Activated CD4-positive, alpha-beta T cell treated with anti-CD3 and anti-CD28 coated beads, Interleukin-2, amount 10 ng/mL, durations not matched to agents 24 days and 14 days (primary cell): ENCODE data around the gene IL4I1. TPM values are rescaled to one million over a fixed set of nuclear protein-coding genes. Genes with fewer than 3 reads are reported as not detected.
A peak's percentile ranks its signal among the peaks of the same experiment; 100 is the strongest.

Source experiments
- DNase-seq: peaks from one replicate; pipeline ENCODE4 v3.0.0; 2022
- H3K27ac Mint-ChIP-seq: one replicate; pipeline ENCODE4 v1.8.0; 2022; ENCODE audit warnings: mild to moderate bottlenecking, mixed read lengths
- H3K27me3 Mint-ChIP-seq: one replicate; pipeline ENCODE4 v1.8.0; 2022; ENCODE audit warnings: mixed read lengths
- H3K36me3 Mint-ChIP-seq: one replicate; pipeline ENCODE4 v1.8.0; 2022; ENCODE audit warnings: low read depth, mild to moderate bottlenecking, mixed read lengths
- H3K4me1 Mint-ChIP-seq: one replicate; pipeline ENCODE4 v1.8.0; 2021; ENCODE audit warnings: mixed read lengths
- H3K4me3 Mint-ChIP-seq: one replicate; pipeline ENCODE4 v1.8.0; 2022; ENCODE audit warnings: mild to moderate bottlenecking, moderate library complexity, mixed read lengths
- H3K9me3 Mint-ChIP-seq: one replicate; pipeline ENCODE4 v1.8.0; 2021; ENCODE audit warnings: mixed read lengths
- intact Hi-C: fragments of 100-400 bp; cut with micrococcal nuclease; formaldehyde crosslinking; loops from one replicate; pipeline ENCODE4 v1.15.1; 2023
- total RNA-seq: library from RNA; stranded (reverse); gene quantifications from 2 replicates; pipeline ENCODE4 v1.2.3, GENCODE V29; 2022

Gene IL4I1
- total RNA-seq, 1 donor from 2014 or later, result 41.4 TPM

DNA sequence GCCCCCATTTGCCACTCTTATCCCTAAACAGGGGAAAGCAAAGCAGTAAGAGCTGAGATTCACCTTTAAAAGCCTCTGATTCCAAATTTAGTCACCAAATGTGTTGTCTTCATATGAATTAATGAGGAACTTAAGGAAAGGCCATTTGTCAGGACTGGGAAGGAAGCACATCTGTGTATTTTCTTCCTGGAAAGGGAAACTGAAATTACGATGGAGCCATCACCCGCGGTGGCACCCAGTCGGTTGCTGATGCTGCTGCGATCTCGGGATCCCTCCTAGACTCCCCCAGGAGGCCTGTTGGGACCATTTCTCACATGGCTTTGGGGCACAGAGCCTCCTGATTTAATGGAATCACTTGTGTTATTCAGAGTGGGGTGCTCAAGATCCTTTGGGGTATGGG, 7.4 kb upstream of the IL4I1 start:
- intact Hi-C loops, result no loop called here
- Mint-ChIP-seq H3K4me1 (peaks cover 43% of the 10 kb centered on the region), H3K27ac (peak overlapping the region; percentile 63), H3K36me3 (peaks cover 38% of the 10 kb centered on the region), H3K4me3 (no peak overlapping the region), H3K27me3 (no peaks in the 10 kb centered on the region), H3K9me3 (no peaks in the 10 kb centered on the region)
- no peak for DNase-seq

DNA sequence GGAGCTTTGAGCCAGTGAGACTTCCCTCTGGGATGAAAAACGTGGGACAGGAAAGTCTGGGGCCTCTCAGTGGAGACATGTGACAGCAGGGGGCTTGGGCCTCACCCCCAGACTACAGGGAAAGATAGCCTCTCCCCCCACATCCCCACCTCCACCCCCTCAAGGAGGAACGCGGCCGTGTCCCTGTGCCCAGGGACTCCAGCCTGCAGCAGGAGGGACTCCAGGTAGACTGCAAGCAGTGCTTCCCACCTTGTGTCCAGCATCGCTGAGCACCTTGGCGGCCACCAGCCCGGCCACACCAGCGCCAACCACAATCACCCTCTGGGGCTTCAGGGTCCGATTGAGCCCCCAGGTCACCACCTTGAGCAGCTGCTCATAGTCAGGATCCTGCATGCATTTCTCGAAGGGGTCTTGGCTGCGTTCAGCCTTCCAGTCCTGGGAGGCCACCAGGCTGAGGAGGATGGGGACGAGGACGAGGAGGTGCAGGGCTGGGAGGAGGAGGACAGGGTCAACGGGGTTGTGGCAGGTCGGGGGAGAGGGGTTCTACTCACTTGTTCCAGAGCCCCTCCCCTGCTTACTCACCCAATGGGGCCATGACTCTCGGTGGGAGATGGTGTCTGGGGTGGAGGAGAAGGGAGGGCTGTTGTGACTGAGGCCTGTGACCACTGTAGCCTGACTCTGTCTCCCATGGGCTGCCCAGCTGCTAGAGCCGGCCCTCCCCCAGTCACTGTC, 955 bp downstream of the IL4I1 start:
- intact Hi-C loops, result no loop called here
- Mint-ChIP-seq H3K27me3 (peaks cover 2% of the 10 kb centered on the region), H3K36me3 (peaks cover 14% of the 10 kb centered on the region), H3K27ac (peak overlapping the region; percentile 100), H3K4me1 (peaks cover 52% of the 10 kb centered on the region), H3K9me3 (no peaks in the 10 kb centered on the region), H3K4me3 (peak overlapping the region; percentile 89)
- peak; percentile 67 for DNase-seq

DNA sequence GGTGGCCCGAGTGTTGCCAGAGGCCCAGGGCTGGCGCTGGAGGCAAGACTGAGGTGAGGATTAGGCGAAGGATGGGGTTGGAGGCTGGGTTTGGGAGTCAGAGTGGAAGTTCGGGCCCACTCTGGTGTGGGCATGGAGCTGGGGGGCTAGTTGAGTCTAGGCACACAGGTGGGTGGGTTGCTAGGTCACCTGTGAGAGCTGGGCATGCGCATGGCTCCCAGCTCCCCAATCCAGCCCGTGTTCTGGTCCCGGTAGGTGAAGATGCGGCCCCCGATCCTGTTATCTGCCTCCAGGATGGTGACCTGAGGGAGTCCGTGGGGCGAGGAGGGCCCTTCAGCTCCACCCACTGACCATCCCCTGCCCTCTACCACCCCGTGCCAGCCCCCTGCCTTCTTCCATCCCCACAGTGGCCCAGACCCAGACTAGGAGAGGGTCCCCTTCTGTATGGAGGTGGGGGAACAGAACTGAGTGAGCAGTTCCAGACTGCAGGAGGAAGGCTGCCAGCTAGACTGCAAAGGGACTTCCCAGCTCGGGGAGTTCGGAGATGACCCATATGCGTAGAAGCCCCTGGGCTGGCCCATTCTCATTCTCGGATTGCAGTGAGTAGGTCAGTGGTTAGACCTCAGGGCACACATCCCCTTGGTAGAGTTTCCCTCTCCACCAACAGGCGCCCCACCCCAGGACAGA, 1.7 kb downstream of the IL4I1 start:
- Mint-ChIP-seq H3K36me3 (peaks cover 18% of the 10 kb centered on the region), H3K4me1 (peaks cover 50% of the 10 kb centered on the region), H3K9me3 (no peaks in the 10 kb centered on the region), H3K27ac (peak overlapping the region; percentile 84), H3K27me3 (peaks cover 2% of the 10 kb centered on the region), H3K4me3 (peak overlapping the region; percentile 89)
- intact Hi-C loops, result no loop called here
- DNase-seq, result peak; percentile 70

DNA sequence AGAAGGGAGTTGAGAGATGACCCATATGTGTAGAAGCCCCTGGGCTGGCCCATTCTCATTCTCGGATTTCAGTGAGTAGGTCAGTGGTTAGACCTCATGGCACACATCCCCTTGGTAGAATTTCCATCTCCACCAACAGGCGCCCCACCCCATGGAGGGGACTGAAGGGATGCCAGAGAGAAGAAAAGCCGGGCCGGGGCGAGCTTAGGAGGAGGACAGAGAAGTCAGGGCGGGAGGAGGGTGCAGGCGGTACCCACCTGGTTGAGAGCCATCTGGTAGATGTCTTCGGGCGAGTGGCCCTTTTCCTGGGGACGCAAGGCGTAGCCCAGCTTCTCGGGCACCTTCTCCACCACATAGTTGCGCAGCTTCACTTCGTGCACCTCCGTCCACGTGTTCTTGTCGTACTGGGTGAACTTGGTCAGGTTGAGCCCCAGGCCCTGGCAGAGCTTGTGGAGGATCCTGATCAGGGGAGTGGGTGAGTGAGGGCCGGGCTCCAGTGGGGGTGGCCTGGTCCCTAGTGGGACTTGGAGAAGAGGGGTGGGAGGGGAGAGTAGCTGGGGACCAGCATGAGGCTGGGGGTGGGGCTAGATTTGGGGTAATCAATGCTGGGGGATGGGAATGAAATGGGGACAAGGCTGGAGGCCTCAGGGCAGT, 2.5 kb downstream of the IL4I1 start:
- H3K4me1 Mint-ChIP-seq, result peaks cover 52% of the 10 kb centered on the region
- peak overlapping the region; percentile 89 for H3K4me3 Mint-ChIP-seq
- H3K36me3 Mint-ChIP-seq, result peaks cover 24% of the 10 kb centered on the region
- H3K9me3 Mint-ChIP-seq, result no peaks in the 10 kb centered on the region
- no peak for DNase-seq
- H3K27ac Mint-ChIP-seq, result peak overlapping the region; percentile 84
- intact Hi-C loops, result no loop called here
- H3K27me3 Mint-ChIP-seq, result peaks cover 2% of the 10 kb centered on the region

DNA sequence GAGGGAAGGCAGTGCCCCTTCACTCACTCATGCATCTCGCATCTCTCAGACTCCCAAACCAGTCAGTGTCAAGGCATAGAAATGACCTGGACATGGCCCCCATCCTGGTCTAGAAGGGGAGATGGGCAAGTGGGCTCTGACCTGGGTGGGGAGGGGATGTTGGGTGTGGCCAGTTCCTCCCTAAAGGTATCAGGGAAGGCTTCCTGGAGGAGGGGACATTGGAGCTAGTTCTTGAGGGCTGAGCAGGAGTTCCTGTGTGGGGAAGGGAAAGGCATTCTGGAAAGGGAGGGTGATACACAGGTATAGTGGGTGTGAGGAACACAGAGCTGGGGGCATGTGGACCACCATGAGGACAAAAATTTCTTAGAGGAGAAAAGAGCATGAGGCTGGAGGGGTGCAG, 4.0 kb downstream of the IL4I1 start:
- no peak for DNase-seq
- Mint-ChIP-seq H3K9me3 (no peaks in the 10 kb centered on the region), H3K4me3 (peak overlapping the region; percentile 13), H3K27ac (peak overlapping the region; percentile 17), H3K36me3 (peaks cover 28% of the 10 kb centered on the region), H3K27me3 (peaks cover under 1% of the 10 kb centered on the region), H3K4me1 (peaks cover 49% of the 10 kb centered on the region)
- intact Hi-C loops, result no loop called here

DNA sequence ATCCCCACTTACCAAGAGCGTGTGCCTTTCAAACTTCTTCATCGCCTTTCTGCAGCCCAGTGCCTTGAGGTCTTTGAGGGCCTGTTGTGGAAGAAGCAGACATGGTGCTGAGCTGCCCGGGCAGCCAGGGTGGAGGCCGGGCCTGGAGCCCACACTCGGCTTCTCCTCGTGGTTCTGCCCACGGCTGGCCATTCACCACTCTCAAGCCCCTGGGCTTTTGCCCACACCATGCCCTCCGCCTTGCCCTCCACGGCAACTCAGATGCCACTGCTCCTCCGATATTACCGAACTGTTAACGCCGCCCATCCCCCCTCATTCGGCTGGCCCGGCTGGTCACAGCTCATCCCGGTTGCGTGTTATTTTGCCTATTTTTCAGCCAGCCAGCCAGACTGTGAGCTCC, 5.3 kb downstream of the IL4I1 start:
- Mint-ChIP-seq H3K27me3 (no peaks in the 10 kb centered on the region), H3K27ac (peak overlapping the region; percentile 34), H3K9me3 (no peaks in the 10 kb centered on the region), H3K4me3 (no peak overlapping the region), H3K36me3 (peaks cover 29% of the 10 kb centered on the region), H3K4me1 (peaks cover 36% of the 10 kb centered on the region)
- DNase-seq, result no peak
- intact Hi-C loops, result no loop called here

DNA sequence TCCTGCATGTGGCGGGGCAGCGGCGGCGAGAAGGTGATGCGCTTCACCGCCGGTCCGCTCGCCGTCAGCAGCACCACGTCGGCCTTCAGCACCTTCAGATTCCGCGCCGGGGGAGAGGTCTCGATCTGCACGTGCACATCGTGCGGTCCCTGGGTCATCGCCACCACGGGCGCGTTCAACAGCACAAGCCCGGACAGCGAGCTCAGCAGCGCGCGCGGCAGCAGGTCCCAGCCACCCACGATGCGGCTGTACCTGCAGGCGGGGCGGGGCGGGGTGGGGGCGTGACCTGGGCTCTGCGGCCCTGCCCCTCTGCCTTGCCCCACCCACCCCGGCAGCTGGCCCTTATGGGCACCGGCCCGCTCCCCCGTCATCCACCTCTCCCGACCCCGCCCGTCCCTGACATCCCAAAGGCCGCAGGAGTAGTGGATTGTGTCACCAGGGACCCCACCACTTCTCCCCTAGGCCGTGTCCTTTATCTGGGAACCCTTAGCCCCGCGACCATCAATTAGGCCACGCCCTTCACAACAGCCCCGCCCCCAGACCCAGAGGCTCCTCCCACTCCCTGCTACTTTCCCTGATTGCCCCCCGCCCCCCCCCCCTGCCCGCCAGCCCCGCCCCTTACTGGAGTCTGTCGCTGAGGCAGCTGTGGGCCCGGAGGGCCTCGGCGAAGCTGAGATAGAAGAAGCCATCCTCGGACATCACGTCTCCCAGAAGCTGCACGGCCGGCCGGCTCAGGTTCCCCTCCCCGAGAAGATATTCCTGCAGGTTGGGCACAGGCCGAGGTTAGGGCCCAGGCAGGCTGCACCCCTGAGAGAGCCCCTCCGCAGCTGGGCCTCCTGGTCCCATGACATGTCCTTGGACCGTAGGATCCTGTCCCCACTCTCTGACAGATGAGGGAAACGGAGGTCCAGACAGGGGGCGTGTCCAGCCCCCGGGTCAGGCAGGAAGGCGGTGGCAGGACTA, 6.1 kb downstream of the IL4I1 start:
- Mint-ChIP-seq H3K4me3 (peak overlapping the region; percentile 82), H3K27ac (peak overlapping the region; percentile 74)
- intact Hi-C loops, result no loop called here

DNA sequence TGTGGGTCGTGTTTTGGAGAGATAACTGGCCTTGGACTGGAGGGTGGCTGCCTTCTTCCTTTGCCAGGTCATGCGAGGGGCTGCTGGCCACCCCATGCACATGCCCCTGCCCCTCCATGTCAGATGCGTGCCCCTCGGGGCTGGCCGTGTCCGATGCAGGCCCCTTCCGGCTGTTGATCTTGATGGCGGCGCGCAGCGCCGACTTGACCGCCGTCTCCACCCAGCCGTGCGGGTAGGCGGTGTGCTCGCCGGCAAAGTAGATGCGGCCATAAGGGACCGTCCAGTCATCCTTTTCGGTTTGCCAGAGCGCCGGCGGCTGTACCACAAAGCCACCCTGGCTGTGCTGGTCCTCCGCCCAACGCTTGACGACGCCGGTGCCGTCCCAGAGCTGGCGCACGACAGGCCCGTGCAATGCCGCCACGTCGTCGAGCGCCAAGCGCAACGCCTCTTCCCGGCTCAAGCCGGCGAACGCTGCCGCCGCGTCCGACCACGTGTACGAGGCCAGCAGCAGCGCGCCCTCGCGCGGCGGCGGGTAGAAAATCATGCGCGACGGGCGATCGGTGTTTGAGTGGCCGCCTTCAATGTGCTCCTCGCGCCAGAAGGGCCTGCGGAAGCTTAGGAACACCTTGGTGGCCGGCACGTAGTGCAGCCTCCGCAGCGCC, 6.9 kb downstream of the IL4I1 start:
- H3K36me3 Mint-ChIP-seq, result peaks cover 38% of the 10 kb centered on the region
- peak overlapping the region; percentile 82 for H3K4me3 Mint-ChIP-seq
- H3K4me1 Mint-ChIP-seq, result peaks cover 25% of the 10 kb centered on the region
- no peaks in the 10 kb centered on the region for H3K27me3 Mint-ChIP-seq
- no peaks in the 10 kb centered on the region for H3K9me3 Mint-ChIP-seq
- intact Hi-C loops, result no loop called here
- peak; percentile 93 for DNase-seq
- peak overlapping the region; percentile 74 for H3K27ac Mint-ChIP-seq

More for the DNA sequence above, 6.1 kb downstream of the IL4I1 start:
- no peaks in the 10 kb centered on the region for H3K27me3 Mint-ChIP-seq
- no peaks in the 10 kb centered on the region for H3K9me3 Mint-ChIP-seq
- H3K36me3 Mint-ChIP-seq, result peaks cover 32% of the 10 kb centered on the region
- H3K4me1 Mint-ChIP-seq, result peaks cover 28% of the 10 kb centered on the region
- peak; percentile 87 for DNase-seq

DNA sequence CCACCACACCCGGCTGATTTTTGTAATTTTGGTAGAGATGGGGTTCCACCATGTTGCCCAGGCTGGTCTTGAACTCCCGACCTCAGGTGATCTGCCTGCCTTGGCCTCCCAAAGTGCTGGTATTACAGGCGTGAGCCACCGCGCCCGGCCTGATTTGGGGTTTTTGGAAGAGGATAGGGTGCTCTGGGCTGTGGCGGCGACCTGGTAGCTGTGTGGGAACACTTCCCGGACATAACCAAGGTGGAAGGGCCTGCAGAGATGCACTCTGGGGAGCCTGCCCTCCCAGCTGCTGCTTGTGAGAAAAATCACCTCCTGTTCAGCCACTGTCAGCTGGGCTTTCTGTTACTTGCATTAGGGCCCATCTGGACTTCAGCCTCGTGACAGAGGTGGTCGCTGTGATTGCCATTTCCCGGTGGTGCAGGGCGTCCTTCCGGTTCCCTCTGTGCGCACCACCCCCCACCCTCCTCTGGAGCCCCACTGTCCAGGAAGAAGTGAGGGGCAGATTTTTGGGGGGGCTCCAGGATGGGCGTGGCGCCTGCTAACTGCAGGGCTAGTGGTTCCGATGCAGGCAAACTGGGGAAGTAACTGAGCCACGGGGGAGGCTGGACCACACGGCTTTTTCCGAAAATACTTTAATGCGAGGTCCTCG, 7.5 kb downstream of the IL4I1 start:
- Mint-ChIP-seq H3K4me1 (peaks cover 21% of the 10 kb centered on the region), H3K9me3 (no peaks in the 10 kb centered on the region), H3K4me3 (peak overlapping the region; percentile 23), H3K36me3 (peaks cover 44% of the 10 kb centered on the region), H3K27ac (peak overlapping the region; percentile 37), H3K27me3 (no peaks in the 10 kb centered on the region)
- intact Hi-C loops, result no loop called here
- no peak for DNase-seq

DNA sequence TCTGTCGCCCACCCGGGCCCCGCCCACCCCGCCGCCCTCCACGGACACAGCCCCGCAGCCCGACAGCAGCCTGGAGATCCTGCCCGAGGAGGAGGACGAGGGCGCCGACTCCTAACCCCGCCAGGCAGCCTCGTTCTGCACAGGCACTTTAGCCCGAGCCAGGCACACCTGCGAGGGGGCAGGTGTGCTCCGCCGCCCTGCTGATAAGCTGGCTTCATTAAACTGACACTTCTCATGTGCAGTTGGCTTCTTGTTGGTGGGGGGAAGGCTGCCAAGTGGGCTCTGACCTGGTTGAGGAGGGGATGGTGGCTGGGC, 8.2 kb downstream of the IL4I1 start:
- peaks cover 21% of the 10 kb centered on the region for H3K4me1 Mint-ChIP-seq

DNA sequence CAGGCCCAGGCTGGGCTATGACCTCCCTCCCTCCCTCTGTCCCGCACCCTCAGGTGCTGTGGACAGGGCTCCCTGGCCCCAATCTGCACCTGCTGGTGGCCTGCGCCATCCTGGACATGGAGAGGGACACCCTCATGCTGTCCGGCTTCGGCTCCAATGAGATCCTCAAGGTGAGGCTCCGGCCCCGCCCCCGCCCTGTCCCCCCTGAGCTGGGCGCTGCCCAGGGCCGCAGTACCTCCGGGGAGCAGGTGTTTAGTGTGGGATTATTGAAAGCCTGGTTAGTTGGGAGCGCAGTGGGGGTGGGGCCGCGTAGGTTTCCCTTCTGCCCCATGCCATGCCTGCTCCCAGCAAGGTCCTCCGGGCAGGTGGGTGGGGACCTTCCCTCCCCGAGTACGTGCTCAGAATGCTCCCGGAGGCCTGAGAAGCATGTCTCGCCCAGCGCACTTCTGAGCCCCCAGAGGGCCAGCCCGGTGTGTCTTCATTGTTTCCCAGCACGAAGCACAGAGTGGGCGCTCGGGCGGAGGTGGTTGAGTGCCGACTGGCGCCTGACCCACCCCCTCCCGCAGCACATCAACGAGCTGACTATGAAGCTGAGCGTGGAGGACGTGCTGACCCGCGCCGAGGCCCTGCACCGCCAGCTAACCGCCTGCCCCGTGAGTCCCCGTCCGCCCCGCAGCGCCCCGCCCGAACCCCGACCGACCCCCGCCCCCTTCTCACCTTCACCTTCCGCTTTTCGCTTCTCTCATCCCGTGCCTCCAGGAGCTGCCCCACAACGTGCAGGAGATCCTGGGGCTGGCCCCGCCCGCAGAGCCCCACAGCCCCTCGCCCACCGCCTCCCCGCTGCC, 8.8 kb downstream of the IL4I1 start:
- H3K9me3 Mint-ChIP-seq, result no peaks in the 10 kb centered on the region
- no peak overlapping the region for H3K4me3 Mint-ChIP-seq
- peaks cover 17% of the 10 kb centered on the region for H3K4me1 Mint-ChIP-seq
- peaks cover 49% of the 10 kb centered on the region for H3K36me3 Mint-ChIP-seq
- intact Hi-C loops, result no loop called here
- H3K27ac Mint-ChIP-seq, result no peak overlapping the region
- no peak for DNase-seq
- no peaks in the 10 kb centered on the region for H3K27me3 Mint-ChIP-seq

More for the DNA sequence above, 8.2 kb downstream of the IL4I1 start:
- intact Hi-C loops, result no loop called here
- H3K36me3 Mint-ChIP-seq, result peaks cover 47% of the 10 kb centered on the region
- H3K4me3 Mint-ChIP-seq, result peak overlapping the region; percentile 21
- DNase-seq, result no peak
- H3K27ac Mint-ChIP-seq, result no peak overlapping the region
- no peaks in the 10 kb centered on the region for H3K27me3 Mint-ChIP-seq
- no peaks in the 10 kb centered on the region for H3K9me3 Mint-ChIP-seq

DNA sequence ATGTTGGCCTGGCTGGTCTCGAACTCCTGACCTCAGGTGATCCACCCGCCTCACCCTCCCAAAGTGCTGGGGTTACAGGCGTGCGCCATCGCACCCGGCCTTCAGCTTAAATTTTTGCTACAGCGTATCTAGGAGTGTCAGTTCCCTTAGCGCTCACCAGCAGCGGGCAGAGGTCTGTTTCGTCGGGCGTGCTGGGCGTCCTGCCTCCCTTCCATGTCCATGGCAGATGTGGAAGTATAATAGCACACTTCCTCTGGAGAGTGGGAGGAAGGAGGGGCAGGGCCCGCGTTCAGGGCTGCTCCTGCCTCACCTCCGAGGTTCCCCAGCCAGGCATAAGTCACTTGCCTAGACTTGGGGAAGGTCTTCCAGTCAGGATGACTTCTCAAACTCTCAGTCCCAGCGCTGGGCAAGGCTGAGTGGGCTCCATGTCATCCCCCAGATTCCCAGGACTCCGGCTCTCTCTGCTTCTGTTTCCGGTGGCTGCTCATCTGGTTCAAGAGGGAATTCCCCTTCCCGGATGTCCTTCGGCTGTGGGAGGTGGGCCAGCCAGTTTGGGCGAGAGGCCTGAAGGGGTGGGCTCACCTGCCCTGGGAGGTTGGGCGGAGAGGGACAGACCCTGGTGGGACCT, 9.5 kb downstream of the IL4I1 start:
- Mint-ChIP-seq H3K4me3 (no peak overlapping the region), H3K27me3 (no peaks in the 10 kb centered on the region), H3K27ac (no peak overlapping the region), H3K9me3 (no peaks in the 10 kb centered on the region), H3K36me3 (peaks cover 48% of the 10 kb centered on the region), H3K4me1 (peaks cover 11% of the 10 kb centered on the region)
- intact Hi-C loops, result no loop called here
- no peak for DNase-seq
